ENCODE data around the gene ZNF618.

GRCh38 chr9:114061292-114061691, 185.2 kb downstream of the ZNF618 start:
- TF ChIP-seq CTCF (conservative IDR thresholded peaks at IDR 0.05; ENCODE audit: low read depth in 2 of 2): no peak
- no peak for TF ChIP-seq JUNB (IDR thresholded peaks at IDR 0.05; ENCODE audit: unreplicated experiment)
- no peak for TF ChIP-seq REST (IDR thresholded peaks at IDR 0.05; ENCODE audit: unreplicated experiment)
- no peak for TF ChIP-seq EZH2phosphoT487 (IDR thresholded peaks at IDR 0.05; ENCODE audit: unreplicated experiment)
- no peak for TF ChIP-seq STAT1 (IDR thresholded peaks at IDR 0.05; ENCODE audit: unreplicated experiment)
- no peak for TF ChIP-seq POLR2AphosphoS5 (IDR thresholded peaks at IDR 0.05; ENCODE audit: low read depth)
